A549 (cell line): ENCODE measurements around the gene LAMP5. TPM values are rescaled to one million over a fixed set of nuclear protein-coding genes. Genes with fewer than 3 reads are reported as not detected.

ENCODE experiments used
- ATAC-seq, 2 experiments: fragments of 200-7000 bp in 1 of 2; fragments of >200 bp in 1 of 2; cut with Nextera tagmentation in 1 of 2; cut with Tn5 transposase in 1 of 2; 3 replicates each; pipeline versions ENCODE4 v1.8.0 to v1.9.1; 2018 to 2020; ENCODE audit warnings: mild to moderate bottlenecking in 1 of 2, moderate library complexity in 1 of 2
- CTCF ChIA-PET: fragments of 300-600 bp; sonication (Branson Sonifier 250); formaldehyde crosslinking; extraction: SDS; loops from one replicate; lab custom pipeline; 2021; ENCODE audit warnings: antibody characterized with exemption, inconsistent platforms; lab: Yijun Ruan, JAX
- POLR2A ChIA-PET: fragments of 350-600 bp; formaldehyde crosslinking; extraction: SDS; loops from one replicate; lab custom pipeline; 2021; ENCODE audit warnings: antibody characterized with exemption, inconsistent platforms; lab: Yijun Ruan, JAX
- DNase-seq, 2 experiments: peaks; one replicate each; pipeline versions ENCODE4 v3.0.0 to v3.0.0-alpha.2; 2011 to 2016; ENCODE audit warnings: low read depth in 1 of 2, low spot score in 1 of 2
- FAIRE-seq: peaks from 2 replicates; lab custom pipeline; 2011; peaks lifted over from hg19 to GRCh38; lab: Jason Lieb, UNC
- H3K27ac ChIP-seq, 2 experiments: fragments of >200 bp; sonication (Bioruptor Twin); formaldehyde crosslinking; 3 replicates each; pipeline ENCODE4 v1.5.1; 2016 to 2017
- H3K4me1 ChIP-seq: fragments of >200 bp; sonication (Bioruptor Twin); formaldehyde crosslinking; 3 replicates; pipeline ENCODE4 v1.6.1; 2016
- H3K4me2 ChIP-seq: fragments of >200 bp; sonication (Bioruptor Twin); formaldehyde crosslinking; 3 replicates; pipeline ENCODE4 v1.6.1; 2016
- H3K4me3 ChIP-seq: fragments of >200 bp; sonication (Bioruptor Twin); formaldehyde crosslinking; 3 replicates; pipeline ENCODE4 v1.5.1; 2016
- H3K9me3 ChIP-seq: fragments of >200 bp; sonication (Bioruptor Twin); formaldehyde crosslinking; 3 replicates; pipeline ENCODE4 v1.6.1; 2016
- E2F6 ChIP-seq: IDR thresholded peaks from 2 replicates; pipeline ENCODE4 v1.6.1; 2012; ENCODE audit warnings: low read depth, borderline replicate concordance
- EHF ChIP-seq: fragments of 250-450 bp; sonication (Bioruptor Pico); IDR thresholded peaks from 2 replicates; pipeline ENCODE4 v1.5.0; 2020; ENCODE audit warnings: mild to moderate bottlenecking
- EHMT2 ChIP-seq: fragments of 200-600 bp; sonication (generic); IDR thresholded peaks from 2 replicates; pipeline ENCODE4 v1.6.1; 2016; ENCODE audit warnings: antibody characterized with exemption, low read depth, mild to moderate bottlenecking, moderate library complexity
- ESRRA ChIP-seq: fragments of 150-350 bp; IDR thresholded peaks from 2 replicates; pipeline ENCODE4 v1.6.1; 2014; ENCODE audit warnings: mild to moderate bottlenecking, low read length, borderline replicate concordance
- FOSL2 ChIP-seq, 2 experiments: fragments of 450-650 bp in 1 of 2; fragments of >200 bp in 1 of 2; sonication (Bioruptor Twin) in 1 of 2; formaldehyde crosslinking; IDR thresholded peaks; 2 replicates each; pipeline versions ENCODE4 v1.5.0 to v1.6.1; 2016 to 2020; ENCODE audit warnings: mild to moderate bottlenecking in 1 of 2, moderate library complexity in 1 of 2
- FOXS1 ChIP-seq: fragments of 250-450 bp; sonication (Bioruptor Pico); IDR thresholded peaks from 2 replicates; pipeline ENCODE4 v1.5.0; 2020; ENCODE audit warnings: mild to moderate bottlenecking, moderate library complexity
- KDM5A ChIP-seq: fragments of 200-600 bp; sonication (generic); IDR thresholded peaks from 2 replicates; pipeline ENCODE4 v1.6.1; 2016; ENCODE audit warnings: antibody characterized with exemption, mild to moderate bottlenecking
- MAX ChIP-seq: IDR thresholded peaks from 2 replicates; pipeline ENCODE4 v1.6.1; 2012
- MYC ChIP-seq: IDR thresholded peaks from 2 replicates; pipeline ENCODE4 v1.6.1; 2012; ENCODE audit warnings: mild to moderate bottlenecking, inconsistent platforms, low read length, improper control_type of control experiment, borderline replicate concordance
- NPAS2 ChIP-seq: fragments of 250-450 bp; sonication (Bioruptor Pico); IDR thresholded peaks from 2 replicates; pipeline ENCODE4 v1.8.0; 2022; ENCODE audit warnings: mild to moderate bottlenecking, moderate library complexity, borderline replicate concordance
- RNF2 ChIP-seq: fragments of 200-600 bp; sonication (generic); IDR thresholded peaks from 2 replicates; pipeline ENCODE4 v1.6.1; 2016; ENCODE audit warnings: low read depth, mild to moderate bottlenecking, antibody characterized with exemption, moderate library complexity, borderline replicate concordance
- ZC3H11A ChIP-seq: fragments of 450-650 bp; IDR thresholded peaks from 2 replicates; pipeline ENCODE4 v1.6.1; 2014; ENCODE audit warnings: antibody characterized with exemption, mild to moderate bottlenecking
- ZFP36 ChIP-seq: fragments of 450-650 bp; IDR thresholded peaks from 2 replicates; pipeline ENCODE4 v1.6.1; 2014; ENCODE audit warnings: borderline replicate concordance; ENCODE audit not compliant: partially characterized antibody
- ZNF302 ChIP-seq: fragments of 250-450 bp; sonication (Bioruptor Pico); IDR thresholded peaks from 2 replicates; pipeline ENCODE4 v1.9.0; 2021; ENCODE audit warnings: inconsistent platforms, mild to moderate bottlenecking, moderate library complexity
- WGBS: methylation state at CpG from one replicate; pipeline ENCODE4 v1.1.6; 2017; ENCODE audit errors: missing lambda C conversion rate; 5-methylcytosine and 5-hydroxymethylcytosine counted together
- polyA plus RNA-seq, 4 experiments: library from polyadenylated mRNA; depleted of rRNA in 3 of 4; stranded (reverse); fragments of >200 nt; fragmentation: RNase III in 1 of 4; extraction: RNeasy Plus Mini Kit Qiagen cat#74134 plus additional on column Dnase treatment in 1 of 4; gene quantifications; 2 replicates in 3 of 4; 3 replicates in 1 of 4; pipeline ENCODE4 v1.2.3, GENCODE V29; 2011 to 2017

The LAMP5 gene
- polyA plus RNA-seq, 2 of the 4 experiments (the other 2 are of a cell fraction): 0.04 to 0.12 TPM

- TF ChIP-seq KDM5A (no peak), FOXS1 (CRISPR knock-in tag) (no peak), ZC3H11A (no peak), EHF (CRISPR knock-in tag) (no peak)
- DNase-seq (no peak), ATAC-seq (no peak), FAIRE-seq (no peak)
- ChIA-PET CTCF (interaction anchor here (0.8 to 2.4 kb wide), 2 partner anchors 94 to 108 kb away, joined by 5 to 9 read pairs; no protein-coding TSS in a partner anchor), POLR2A (no interaction called here)
- WGBS: 79% methylated on average over 34 of the region's 38 CpGs
- no peaks in the 10 kb centered on the region for H3K9me3 ChIP-seq
- H3K4me3 ChIP-seq: no peak overlapping the region
- no peaks in the 10 kb centered on the region for H3K4me1 ChIP-seq
- no peak overlapping the region for H3K4me2 ChIP-seq
- no peak overlapping the region for H3K27ac ChIP-seq
These were observed 1.4 kb downstream of the LAMP5 start for GRCh38 chr20:9515741-9516233.

GRCh38 chr20:9516234-9516871, 2.0 kb downstream of the LAMP5 start:
- Histone ChIP-seq H3K4me2 (no peak overlapping the region), H3K27ac (no peak overlapping the region), H3K4me3 (no peak overlapping the region), H3K9me3 (no peaks in the 10 kb centered on the region), H3K4me1 (no peaks in the 10 kb centered on the region)
- POLR2A ChIA-PET: no interaction called here
- no peak for DNase-seq
- no peak for TF ChIP-seq MAX
- no peak for TF ChIP-seq ESRRA
- no peak for TF ChIP-seq EHMT2
- no peak for TF ChIP-seq E2F6
- no peak for TF ChIP-seq ZNF302 (CRISPR knock-in tag)
- TF ChIP-seq NPAS2 (CRISPR knock-in tag): no peak
- TF ChIP-seq FOSL2 (IDR thresholded peaks at IDR 0.05): no peak
- no peak for TF ChIP-seq FOSL2 (CRISPR knock-in tag; IDR thresholded peaks at IDR 0.05)
- FAIRE-seq: no peak
- WGBS: 83% methylated on average over 28 of the region's 28 CpGs
- no peak for ATAC-seq
- CTCF ChIA-PET: interaction anchor here (0.8 to 2.4 kb wide), 2 partner anchors 93 to 108 kb away, joined by 5 to 9 read pairs; no protein-coding TSS in a partner anchor

- CTCF ChIA-PET: no interaction called here
- ATAC-seq (peak in 1 of 2 experiments; percentile 55; a peak in 3 of 6 replicates), FAIRE-seq (no peak)
These were observed 3.1 kb downstream of the LAMP5 start for GRCh38 chr20:9517297-9518162.

More at GRCh38 chr20:9517297-9518162, 3.1 kb downstream of the LAMP5 start:
- TF ChIP-seq RNF2 (no peak), EHF (CRISPR knock-in tag) (no peak), MYC (no peak), E2F6 (no peak), ZFP36 (no peak)
- POLR2A ChIA-PET: no interaction called here
- no peaks in the 10 kb centered on the region for H3K9me3 ChIP-seq
- H3K4me3 ChIP-seq: no peak overlapping the region
- H3K4me2 ChIP-seq: no peak overlapping the region
- DNase-seq: no peak
- no peak overlapping the region for H3K27ac ChIP-seq
- 68% methylated on average over 8 of the region's 8 CpGs for WGBS
- no peaks in the 10 kb centered on the region for H3K4me1 ChIP-seq
